T-helper 1 cell (primary cell): ENCODE measurements around the gene RNF10.
"Not testable (repeated sequence)": the region's sequence is repeated elsewhere in the genome, so short reads cannot be mapped to it uniquely, and the experiment has no call there.

Source experiments
- DNase-seq, 5 donors: peaks; one replicate each; pipeline ENCODE4 v3.0.0-alpha.2; 2012 to 2020

Gene RNF10

GRCh38 chr12:120528861-120529525, 5.2 kb upstream of the RNF10 start, which contains the start of gene COQ5:
Gene COQ5, minus strand, starts transcription at chr12:120529158. Its CDS starts 17 bp downstream, at chr12:120529141.
- peak; percentile 53 to 84 (median 68) for DNase-seq

GRCh38 chr12:120529641-120530417, 4.3 kb upstream of the RNF10 start:
- DNase-seq: peak in 1 of 5 donors; percentile 17

GRCh38 chr12:120530418-120530761, 3.8 kb upstream of the RNF10 start:
- DNase-seq: not testable (repeated sequence)

- no peak for DNase-seq
Measured at GRCh38 chr12:120532701-120533238, 1.4 kb upstream of the RNF10 start.

- peak; percentile 19 to 60 (median 45) for DNase-seq
Measured at GRCh38 chr12:120534703-120535655, 823 bp downstream of the RNF10 start.

GRCh38 chr12:120536064-120536791, 2.1 kb downstream of the RNF10 start:
- DNase-seq: peak in 2 of 5 donors; percentile 37 to 44

GRCh38 chr12:120537856-120538220, 3.7 kb downstream of the RNF10 start:
- no peak for DNase-seq

GRCh38 chr12:120538281-120539156, 4.4 kb downstream of the RNF10 start:
- DNase-seq: no peak

GRCh38 chr12:120539303-120539702, 5.1 kb downstream of the RNF10 start:
- peak in 1 of 5 donors; percentile 28 for DNase-seq

- peak in 1 of 5 donors; percentile 33 for DNase-seq
Measured at GRCh38 chr12:120540445-120540844, 6.3 kb downstream of the RNF10 start.

GRCh38 chr12:120542166-120542565, 8.0 kb downstream of the RNF10 start:
- DNase-seq: no peak

- DNase-seq: no peak
Measured at GRCh38 chr12:120544691-120545090, 10.5 kb downstream of the RNF10 start.

- DNase-seq: no peak
Measured at GRCh38 chr12:120546050-120546386, 11.9 kb downstream of the RNF10 start.

- no peak for DNase-seq
Measured at GRCh38 chr12:120554678-120555077, 20.5 kb downstream of the RNF10 start.

- DNase-seq: no peak
Measured at GRCh38 chr12:120557589-120557988, 23.4 kb downstream of the RNF10 start.

- no peak for DNase-seq
Measured at GRCh38 chr12:120562906-120563305, 28.8 kb downstream of the RNF10 start.

- no peak for DNase-seq
Measured at GRCh38 chr12:120563495-120563894, 29.3 kb downstream of the RNF10 start.

GRCh38 chr12:120571299-120571698, 37.1 kb downstream of the RNF10 start:
- DNase-seq: no peak

GRCh38 chr12:120573560-120573959, 39.4 kb downstream of the RNF10 start:
- no peak for DNase-seq

GRCh38 chr12:120574106-120574505, 40.0 kb downstream of the RNF10 start:
- DNase-seq: no peak

- DNase-seq: no peak
Measured at GRCh38 chr12:120579179-120579578, 45.0 kb downstream of the RNF10 start.
